Gastroesophageal sphincter (tissue), 4 donors: ENCODE data around the gene SIN3B. TPM values are rescaled to one million over a fixed set of nuclear protein-coding genes. Genes with fewer than 3 reads are reported as not detected.
"Not testable (repeated sequence)": the region's sequence is repeated elsewhere in the genome, so short reads cannot be mapped to it uniquely, and the experiment has no call there.

Experiments used
- ATAC-seq: fragments of 150-250 bp; one replicate; pipeline ENCODE4 v1.9.1; 2016; ENCODE audit warnings: mild to moderate bottlenecking, moderate library complexity
- H3K27ac ChIP-seq, 4 donors: fragments of 200-600 bp; sonication (generic) in 3 of 4; 1 replicate in 3 of 4; 2 replicates in 1 of 4; pipeline ENCODE4 v1.5.1; 2016 to 2019
- H3K27me3 ChIP-seq: fragments of 200-600 bp; sonication (generic); one replicate; pipeline ENCODE4 v1.5.1; 2019
- H3K36me3 ChIP-seq, 2 donors: fragments of 200-600 bp; sonication (generic); one replicate each; pipeline ENCODE4 v1.5.1; 2019; ENCODE audit warnings: control low read depth in 1 of 2
- H3K4me1 ChIP-seq, 3 donors: fragments of 200-600 bp; sonication (generic); 1 replicate in 2 of 3; 2 replicates in 1 of 3; pipeline ENCODE4 v1.5.1; 2016 to 2019; ENCODE audit warnings: control low read depth in 2 of 3
- H3K4me3 ChIP-seq, 2 donors: fragments of 200-600 bp; sonication (generic); one replicate each; pipeline ENCODE4 v1.5.1; 2019; ENCODE audit warnings: mild to moderate bottlenecking in 1 of 2, moderate library complexity in 1 of 2
- H3K9me3 ChIP-seq, 3 donors: fragments of 200-600 bp; sonication (generic); one replicate each; pipeline ENCODE4 v1.5.1; 2017 to 2019; ENCODE audit warnings: control low read depth in 2 of 3
- EP300 ChIP-seq: sonication (generic); formaldehyde crosslinking; IDR thresholded peaks from one replicate; pipeline ENCODE4 v1.6.1; 2017; ENCODE audit warnings: antibody characterized with exemption, mild to moderate bottlenecking
- POLR2A ChIP-seq, 2 donors: fragments of 450-650 bp; IDR thresholded peaks; one replicate each; pipeline ENCODE4 v1.6.1; 2017; ENCODE audit warnings: antibody characterized with exemption in 2 of 2, mild to moderate bottlenecking in 2 of 2, moderate library complexity in 1 of 2
- POLR2AphosphoS5 ChIP-seq: sonication (generic); formaldehyde crosslinking; IDR thresholded peaks from one replicate; pipeline ENCODE4 v1.6.1; 2017; ENCODE audit warnings: antibody characterized with exemption
- WGBS, 2 donors: methylation state at CpG; one replicate each; pipeline ENCODE4 v1.1.5; 2018; ENCODE audit warnings: low coverage in 1 of 2; 5-methylcytosine and 5-hydroxymethylcytosine counted together
- total RNA-seq, 4 donors: library from RNA; depleted of rRNA; stranded (reverse); fragments of >200 nt; gene quantifications; one replicate each; pipeline ENCODE4 v1.1.0, GENCODE V29; 2016
- TF ChIP-seq, protein P1 (sequence below), 4 experiments: fragments of 200-600 bp in 2 of 4; fragments of 450-650 bp in 2 of 4; sonication (generic) in 1 of 4; IDR thresholded peaks; one replicate each; pipeline ENCODE4 v1.5.1; 2017 to 2019; ENCODE audit warnings: antibody characterized with exemption in 4 of 4, mild to moderate bottlenecking in 2 of 4, moderate library complexity in 2 of 4

Gene SIN3B
- total RNA-seq, 4 donors from 2014 or later = 19.7 to 55.7 (median 45.8) TPM

DNA sequence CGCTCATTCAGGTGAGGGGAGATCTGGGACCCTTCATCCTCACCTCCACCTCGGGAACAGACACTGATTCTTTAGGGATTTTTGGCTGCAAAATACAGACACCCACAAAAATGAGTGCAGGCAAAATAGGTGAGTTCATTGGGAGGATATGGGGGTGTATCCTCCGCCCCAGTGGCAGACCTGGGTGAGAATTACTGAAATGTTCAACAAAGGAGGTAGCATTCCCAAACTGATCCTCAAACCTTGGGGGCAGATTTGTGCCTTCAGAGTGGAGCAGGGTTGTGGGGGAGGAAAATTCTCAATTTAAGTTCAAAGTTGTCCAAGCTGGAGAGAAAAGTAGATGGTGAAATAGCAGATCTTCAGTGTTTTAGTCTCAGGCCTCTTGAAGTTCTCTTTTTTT is 31.3 kb upstream of the SIN3B start:
- Histone ChIP-seq H3K36me3 (no peaks in the 10 kb centered on the region), H3K9me3 (no peaks in the 10 kb centered on the region), H3K4me1 (no peaks in the 10 kb centered on the region), H3K27me3 (no peaks in the 10 kb centered on the region), H3K27ac (no peak overlapping the region), H3K4me3 (no peak overlapping the region)
- TF ChIP-seq POLR2AphosphoS5 (no peak), POLR2A (IDR thresholded peaks at IDR 0.05) (no peak), EP300 (no peak)
- TF ChIP-seq, protein P1, sequence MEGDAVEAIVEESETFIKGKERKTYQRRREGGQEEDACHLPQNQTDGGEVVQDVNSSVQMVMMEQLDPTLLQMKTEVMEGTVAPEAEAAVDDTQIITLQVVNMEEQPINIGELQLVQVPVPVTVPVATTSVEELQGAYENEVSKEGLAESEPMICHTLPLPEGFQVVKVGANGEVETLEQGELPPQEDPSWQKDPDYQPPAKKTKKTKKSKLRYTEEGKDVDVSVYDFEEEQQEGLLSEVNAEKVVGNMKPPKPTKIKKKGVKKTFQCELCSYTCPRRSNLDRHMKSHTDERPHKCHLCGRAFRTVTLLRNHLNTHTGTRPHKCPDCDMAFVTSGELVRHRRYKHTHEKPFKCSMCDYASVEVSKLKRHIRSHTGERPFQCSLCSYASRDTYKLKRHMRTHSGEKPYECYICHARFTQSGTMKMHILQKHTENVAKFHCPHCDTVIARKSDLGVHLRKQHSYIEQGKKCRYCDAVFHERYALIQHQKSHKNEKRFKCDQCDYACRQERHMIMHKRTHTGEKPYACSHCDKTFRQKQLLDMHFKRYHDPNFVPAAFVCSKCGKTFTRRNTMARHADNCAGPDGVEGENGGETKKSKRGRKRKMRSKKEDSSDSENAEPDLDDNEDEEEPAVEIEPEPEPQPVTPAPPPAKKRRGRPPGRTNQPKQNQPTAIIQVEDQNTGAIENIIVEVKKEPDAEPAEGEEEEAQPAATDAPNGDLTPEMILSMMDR (IDR thresholded peaks at IDR 0.05) = no peak
- WGBS, 2 donors = 83 to 100% methylated on average over 1 of the region's 3 CpGs
- no peak for ATAC-seq

DNA sequence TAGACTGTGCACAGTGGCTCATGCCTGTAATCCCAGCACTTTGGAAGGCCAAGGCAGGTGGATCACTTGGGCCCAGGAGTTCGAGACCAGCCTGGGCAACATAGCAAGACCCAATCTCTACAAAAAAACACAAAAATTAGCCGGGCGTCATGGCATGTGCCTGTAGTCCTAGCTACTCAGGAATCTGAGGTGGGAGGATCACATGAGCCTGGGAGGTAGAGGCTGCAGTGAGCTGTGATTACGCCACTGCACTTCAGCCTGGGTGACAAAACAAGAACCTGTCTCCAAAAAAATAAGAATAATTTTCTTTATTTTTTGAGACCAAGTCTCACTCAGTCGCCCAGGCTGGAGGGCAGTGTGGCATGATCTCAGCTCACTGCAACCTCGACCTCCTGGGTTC is 30.9 kb upstream of the SIN3B start:
- not testable (repeated sequence) for H3K27ac ChIP-seq

DNA sequence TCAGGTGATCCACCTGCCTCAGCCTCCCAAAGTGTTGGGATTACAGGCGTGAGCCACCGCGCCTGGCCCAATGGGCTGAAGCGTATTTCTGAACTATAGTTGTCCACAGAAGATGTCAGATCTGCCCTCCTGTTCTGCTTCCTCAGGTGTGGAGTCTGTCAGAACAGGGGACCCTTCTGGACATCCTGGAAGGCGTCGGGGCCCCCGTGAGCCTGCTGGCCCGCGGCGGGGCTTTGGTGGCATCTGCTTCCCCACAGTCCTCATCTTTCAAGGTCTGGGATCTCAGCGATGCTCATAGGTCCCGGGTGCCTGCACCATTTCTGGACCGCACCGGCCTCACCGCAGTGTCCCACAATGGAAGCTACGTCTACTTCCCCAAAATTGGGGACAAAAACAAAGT is 29.5 kb upstream of the SIN3B start:
- H3K9me3 ChIP-seq = no peaks in the 10 kb centered on the region
- H3K27ac ChIP-seq = no peak overlapping the region
- H3K36me3 ChIP-seq = no peaks in the 10 kb centered on the region
- no peak overlapping the region for H3K4me3 ChIP-seq
- TF ChIP-seq POLR2AphosphoS5 (no peak), EP300 (no peak), POLR2A (IDR thresholded peaks at IDR 0.05) (no peak)
- TF ChIP-seq, protein P1 (IDR thresholded peaks at IDR 0.05) = no peak
- ATAC-seq = no peak
- no CpG with 5 or more reads among the region's 16 CpGs for WGBS, 2 donors
- H3K4me1 ChIP-seq = no peaks in the 10 kb centered on the region
- H3K27me3 ChIP-seq = no peaks in the 10 kb centered on the region

More for the DNA sequence above, 30.9 kb upstream of the SIN3B start:
- H3K4me1 ChIP-seq, ATAC-seq, H3K9me3 ChIP-seq, H3K4me3 ChIP-seq, H3K27me3 ChIP-seq, H3K36me3 ChIP-seq: not testable (repeated sequence)
- 87 to 100% methylated on average over 3 of the region's 6 CpGs for WGBS, 2 donors

DNA sequence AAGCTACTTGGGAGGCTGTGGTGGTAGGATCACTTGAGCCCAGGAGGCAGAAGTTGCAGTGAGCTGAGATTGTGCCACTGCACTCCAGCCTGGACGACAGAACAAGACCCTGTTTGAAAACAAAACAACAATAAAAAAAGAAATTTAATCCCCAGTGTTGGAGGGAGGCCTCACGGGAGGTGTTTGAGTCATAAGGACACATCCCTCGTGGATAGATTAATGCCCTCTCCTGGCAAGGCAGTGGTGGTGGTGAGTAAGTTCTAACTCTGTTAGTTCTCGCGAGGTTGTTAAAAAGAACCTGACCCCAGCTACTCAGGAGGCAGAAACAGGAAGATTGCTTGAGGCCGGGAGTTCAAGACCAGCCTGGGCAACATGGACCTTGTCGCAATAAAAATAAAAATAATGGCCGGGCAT is 27.6 kb upstream of the SIN3B start:
- H3K4me3 ChIP-seq = no peak overlapping the region
- no peaks in the 10 kb centered on the region for H3K4me1 ChIP-seq
- no peaks in the 10 kb centered on the region for H3K27me3 ChIP-seq
- no peak for ATAC-seq
- WGBS, 2 donors = 57% methylated on average over 7 of the region's 8 CpGs; no CpG with 5 or more reads in 1 of the 2 donors
- no peak overlapping the region for H3K27ac ChIP-seq
- TF ChIP-seq POLR2A (IDR thresholded peaks at IDR 0.05) = no peak
- no peak for TF ChIP-seq POLR2AphosphoS5
- TF ChIP-seq, protein P1 (IDR thresholded peaks at IDR 0.05) = no peak
- no peak for TF ChIP-seq EP300
- no peaks in the 10 kb centered on the region for H3K9me3 ChIP-seq
- no peaks in the 10 kb centered on the region for H3K36me3 ChIP-seq

DNA sequence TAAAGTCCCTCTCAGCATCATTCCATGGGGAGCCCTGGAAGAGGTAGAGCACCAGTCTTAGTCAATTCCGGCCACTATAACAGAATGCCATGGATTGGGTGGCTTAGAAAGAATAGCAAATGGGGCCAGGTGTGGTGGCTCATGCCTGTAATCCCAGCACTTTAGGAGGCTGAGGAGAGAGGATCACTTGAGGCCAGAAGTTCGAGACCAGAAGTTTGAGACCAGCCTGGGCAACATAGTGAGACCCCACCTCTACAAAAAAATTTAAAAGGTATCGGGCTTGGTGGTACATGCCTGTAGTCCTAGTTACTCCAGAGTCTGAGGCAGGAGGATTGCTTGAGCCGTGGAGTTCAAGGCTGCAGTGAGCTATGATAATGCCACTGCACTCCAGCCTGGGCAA is 25.0 kb upstream of the SIN3B start:
- no peak overlapping the region for H3K4me3 ChIP-seq
- H3K27me3 ChIP-seq = no peaks in the 10 kb centered on the region
- no peaks in the 10 kb centered on the region for H3K4me1 ChIP-seq
- H3K36me3 ChIP-seq = no peaks in the 10 kb centered on the region
- TF ChIP-seq EP300 = no peak
- TF ChIP-seq, protein P1 (IDR thresholded peaks at IDR 0.05) = no peak
- TF ChIP-seq POLR2AphosphoS5 = no peak
- no peak for TF ChIP-seq POLR2A (IDR thresholded peaks at IDR 0.05)
- no peaks in the 10 kb centered on the region for H3K9me3 ChIP-seq
- no peak for ATAC-seq
- no peak overlapping the region for H3K27ac ChIP-seq
- WGBS, 2 donors = 90 to 96% methylated on average over 2 to 3 of the region's 4 CpGs
